Cortex of kidney (tissue), 1 donor: ENCODE results near the gene DENND2A.
"Not testable (repeated sequence)": the region's sequence is repeated elsewhere in the genome, so short reads cannot be mapped to it uniquely, and the experiment has no call there.

Experiments used
- DNase-seq: peaks from one replicate; lab custom pipeline; 2025; lab: John Stamatoyannopoulos, UW

The DENND2A gene

DNA sequence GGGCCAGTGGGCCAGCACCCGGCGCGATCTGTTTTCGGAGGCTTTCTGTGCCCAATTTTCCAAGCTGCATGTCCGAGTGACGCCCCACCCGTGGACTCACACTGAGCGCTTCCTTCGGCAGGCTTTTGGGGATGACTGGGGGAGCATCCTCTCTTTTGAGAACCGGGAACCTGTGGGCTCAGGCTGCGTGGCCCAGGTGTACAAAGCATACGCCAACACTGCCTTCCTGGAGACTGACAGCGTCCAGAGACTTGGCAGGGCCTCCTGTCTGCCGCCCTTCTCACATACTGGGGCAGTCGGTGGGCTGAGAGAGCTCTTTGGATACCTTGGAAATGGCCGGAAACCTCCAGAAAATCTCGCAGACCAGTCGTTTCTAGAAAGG lies 33.2 kb upstream of the DENND2A start:
- DNase-seq, result no peak

DNA sequence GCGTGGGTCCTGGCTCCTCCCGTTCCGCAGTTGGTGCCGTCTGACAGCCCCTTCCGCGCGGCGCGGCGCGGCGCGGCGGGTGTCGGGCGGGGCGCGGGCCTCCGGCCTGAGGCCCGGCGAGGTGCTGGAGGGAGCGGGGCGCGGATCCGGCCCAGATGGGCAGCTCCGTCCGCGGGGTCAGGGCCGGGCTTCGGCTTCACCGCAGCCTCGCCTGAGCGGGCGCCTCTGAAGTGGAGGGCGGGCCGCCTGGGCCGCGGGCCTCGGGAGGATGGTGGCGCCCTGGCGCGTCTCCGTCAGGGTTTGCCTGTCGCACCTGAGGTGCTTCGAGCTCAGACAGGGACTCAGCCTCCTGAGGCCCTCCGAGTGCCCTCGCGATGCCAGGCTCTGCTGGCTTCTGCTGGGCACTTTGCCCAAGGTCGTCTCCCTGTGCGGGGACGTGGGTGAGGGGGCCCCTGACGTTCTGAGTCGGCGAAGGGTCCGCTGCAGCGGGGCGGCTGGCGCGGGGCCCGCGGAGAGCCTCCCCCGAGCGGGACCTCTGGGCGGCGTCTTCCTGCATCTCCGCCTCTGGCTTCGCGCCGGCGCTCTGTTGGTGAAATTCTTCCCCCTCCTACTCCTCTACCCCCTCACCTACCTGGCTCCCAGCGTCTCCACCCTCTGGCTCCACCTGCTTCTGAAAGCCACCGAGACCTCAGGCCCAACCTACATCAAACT lies 32.6 kb upstream of the DENND2A start:
- DNase-seq, result no peak

DNA sequence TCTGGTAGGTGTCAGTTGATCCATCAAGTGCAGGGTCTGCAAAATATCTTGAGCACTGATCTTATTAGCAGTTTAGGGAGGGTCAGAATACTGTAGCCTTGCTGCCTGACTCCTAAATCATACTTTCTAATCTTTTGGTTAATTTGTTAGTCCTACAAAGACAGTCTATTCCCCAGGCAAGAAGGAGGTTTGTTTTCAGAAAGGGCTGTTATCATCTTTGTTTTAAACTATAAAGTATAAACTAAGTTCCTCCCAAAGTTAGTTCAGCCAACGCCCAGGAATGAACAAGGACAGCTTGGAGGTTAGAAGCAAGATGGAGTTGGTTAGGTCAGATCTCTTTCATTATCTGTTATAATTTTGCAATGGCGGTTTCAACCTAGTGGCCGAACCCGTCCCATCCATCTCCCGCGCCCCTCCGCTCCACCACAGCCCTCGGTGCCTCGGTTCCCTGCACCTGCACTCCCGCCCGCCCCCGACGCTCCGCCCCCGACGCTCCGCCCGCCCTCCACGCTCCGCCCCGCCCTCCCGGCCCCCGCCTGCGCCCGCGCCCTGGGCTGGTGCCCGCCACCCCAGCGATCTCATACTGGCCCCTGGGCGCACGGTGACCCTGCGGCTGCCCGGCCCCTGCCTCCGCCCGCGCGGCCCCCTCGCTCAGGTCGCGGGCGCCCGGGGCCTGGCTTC lies 31.9 kb upstream of the DENND2A start, which contains the start of gene ADCK2:
Gene ADCK2 (plus strand): TSS at position 564 of the 681 bp plus-strand sequence. CDS start 386 bp downstream, outside the sequence.
- DNase-seq, result no peak

DNA sequence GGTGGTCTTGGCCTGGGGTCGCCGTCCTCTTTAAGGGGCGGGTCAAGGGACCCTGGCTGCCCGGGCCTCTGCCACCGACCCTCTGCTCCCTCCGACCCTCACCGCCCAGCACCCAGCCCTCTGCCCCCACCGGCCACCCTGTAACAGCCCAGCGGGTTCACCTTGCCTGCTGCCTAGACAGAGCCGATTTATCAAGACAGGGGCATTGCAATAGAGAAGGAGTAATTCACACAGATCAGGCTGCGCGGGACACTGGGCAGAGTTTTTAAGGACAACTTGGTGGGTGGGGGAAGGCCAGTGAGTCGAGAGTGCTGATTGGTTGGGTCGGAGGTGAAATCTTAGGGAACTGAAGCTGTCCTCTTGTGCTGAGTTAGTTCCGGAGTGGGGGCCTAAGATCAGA lies 31.4 kb upstream of the DENND2A start:
- DNase-seq, result no peak

DNA sequence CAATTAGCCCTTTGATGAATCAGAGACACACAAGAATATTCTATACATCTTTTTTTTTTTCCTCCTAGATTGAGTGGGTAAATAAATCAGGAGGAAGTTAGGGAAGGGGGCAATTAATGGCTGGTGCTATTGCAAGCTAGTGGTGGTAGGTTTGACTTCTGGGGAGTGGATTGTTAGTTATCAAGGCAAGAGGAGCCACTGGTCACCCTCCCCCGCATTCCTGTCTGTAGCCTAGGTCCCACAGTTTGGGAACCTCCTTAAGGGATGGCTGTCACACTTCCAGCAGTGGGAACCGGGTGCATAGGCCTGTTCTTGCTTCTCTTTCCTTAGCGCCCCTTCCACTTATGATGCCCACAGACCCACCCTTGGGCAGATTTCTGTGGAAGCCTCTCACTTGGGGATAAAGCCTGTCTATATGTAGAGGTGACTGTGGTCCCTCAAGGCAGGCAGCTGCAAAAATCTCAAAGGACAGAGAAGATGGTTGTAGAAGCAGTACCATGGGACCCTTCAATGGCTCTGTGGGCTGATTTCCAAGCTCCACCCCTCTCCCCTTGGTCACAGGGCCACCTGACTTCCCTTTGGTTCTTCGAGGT lies 29.8 kb upstream of the DENND2A start:
- DNase-seq, result no peak

DNA sequence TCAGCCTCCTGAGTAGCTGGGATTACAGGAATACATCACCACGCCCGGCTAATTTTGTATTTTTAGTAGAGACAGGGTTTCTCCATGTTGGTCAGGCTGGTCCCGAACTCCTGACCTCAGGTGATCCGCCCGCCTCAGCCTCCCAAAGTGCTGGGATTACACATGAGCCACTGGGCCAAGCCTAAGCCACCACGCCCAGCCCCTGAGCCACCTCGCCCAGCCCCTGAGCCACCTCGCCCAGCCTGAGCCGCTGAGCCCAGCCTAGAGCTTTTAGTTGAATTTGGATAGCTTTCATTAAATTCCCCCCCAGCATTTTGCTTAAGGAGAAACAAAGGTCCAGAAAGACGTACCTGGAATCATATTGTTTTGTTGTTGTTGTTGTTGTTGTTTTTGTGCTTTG lies 29.2 kb upstream of the DENND2A start:
- not testable (repeated sequence) for DNase-seq

DNA sequence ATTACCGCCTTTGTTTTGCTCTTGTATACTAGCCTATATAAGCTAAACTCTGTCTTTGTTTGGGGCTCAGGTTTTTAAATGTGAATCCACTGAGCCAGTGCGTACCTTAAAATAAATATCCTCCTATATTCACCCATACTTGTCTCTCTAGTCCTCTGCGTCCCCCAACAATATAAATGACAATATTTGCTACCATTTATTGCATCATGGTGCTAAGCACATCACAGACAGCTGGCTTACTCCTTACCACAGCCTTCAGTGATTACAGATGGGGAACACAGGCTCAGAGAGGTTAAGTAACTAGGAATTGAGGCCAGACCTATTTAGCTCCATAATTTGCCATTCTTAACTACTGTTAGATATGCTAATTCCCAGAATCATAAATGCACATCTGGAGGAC lies 28.7 kb upstream of the DENND2A start:
- no peak for DNase-seq

DNA sequence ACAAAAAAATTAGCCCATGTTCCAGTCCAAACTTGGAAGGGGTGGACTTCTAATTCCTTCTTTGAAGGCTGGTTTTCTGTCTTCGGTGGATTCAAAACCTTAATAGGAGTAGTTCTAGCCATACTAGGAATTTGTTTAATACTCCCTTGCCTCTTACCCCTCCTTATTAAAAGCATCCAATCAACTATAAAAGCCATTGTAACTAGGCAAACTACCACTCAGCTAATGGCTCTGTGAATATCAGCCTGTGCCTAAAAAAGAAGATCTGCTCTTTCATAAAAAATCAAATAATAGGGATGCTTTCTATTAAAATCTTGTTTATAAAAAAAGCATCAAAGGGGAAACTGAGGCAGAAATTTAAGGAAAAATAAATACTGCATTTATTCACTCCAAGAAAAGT lies 28.0 kb upstream of the DENND2A start:
- DNase-seq, result no peak

DNA sequence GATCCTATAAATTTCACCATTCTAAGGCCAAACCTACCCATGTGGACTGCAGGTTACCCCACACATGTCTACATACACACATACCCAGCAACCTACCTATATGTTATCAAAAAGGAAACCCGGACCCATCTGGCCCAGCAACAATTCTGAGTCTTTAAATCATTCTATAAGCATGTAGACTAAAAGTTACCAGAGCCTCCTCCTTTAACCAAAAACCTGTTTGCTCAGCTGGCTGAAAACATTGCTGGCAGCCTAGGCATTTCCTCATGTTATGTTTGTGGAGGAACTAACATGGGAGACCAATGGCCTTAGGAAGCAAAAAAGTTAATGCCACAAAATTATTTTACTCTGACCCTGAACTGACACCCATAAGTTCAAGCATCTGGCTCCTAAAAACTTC lies 26.9 kb upstream of the DENND2A start:
- DNase-seq, result no peak

DNA sequence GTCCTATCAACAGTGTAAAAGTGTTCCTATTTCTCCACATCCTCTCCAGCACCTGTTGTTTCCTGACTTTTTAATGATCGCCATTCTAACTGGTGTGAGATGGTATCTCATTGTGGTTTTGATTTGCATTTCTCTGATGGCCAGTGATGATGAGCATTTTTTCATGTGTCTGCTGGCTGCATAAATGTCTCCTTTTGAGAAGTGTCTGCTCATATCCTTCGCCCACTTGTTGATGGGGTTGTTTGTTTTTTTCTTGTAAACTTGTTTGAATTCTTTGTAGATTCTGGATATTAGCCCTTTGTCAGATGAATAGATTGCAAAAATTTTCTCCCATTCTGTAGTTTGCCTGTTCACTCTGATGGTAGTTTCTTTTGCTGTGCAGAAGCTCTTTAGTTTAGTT lies 22.3 kb upstream of the DENND2A start:
- not testable (repeated sequence) for DNase-seq

DNA sequence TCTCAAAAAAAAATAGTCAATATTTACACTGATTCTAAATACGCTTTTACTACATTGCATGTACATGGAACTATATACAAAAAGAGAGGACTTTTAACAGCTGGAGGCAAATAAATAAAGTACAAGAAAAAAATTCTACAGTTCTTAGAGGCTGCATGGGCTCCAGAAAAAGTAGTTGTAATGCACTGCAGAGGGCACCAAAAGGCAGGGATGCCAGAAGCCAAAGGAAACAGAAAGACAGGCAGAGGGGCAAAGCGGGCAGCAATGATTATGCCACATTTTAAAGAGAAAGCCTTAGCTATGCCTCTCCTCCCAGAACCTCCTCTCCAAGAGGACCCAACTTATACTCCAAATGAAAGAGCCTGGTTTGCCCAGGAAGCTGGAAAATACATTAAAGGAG lies 20.5 kb upstream of the DENND2A start:
- no peak for DNase-seq

DNA sequence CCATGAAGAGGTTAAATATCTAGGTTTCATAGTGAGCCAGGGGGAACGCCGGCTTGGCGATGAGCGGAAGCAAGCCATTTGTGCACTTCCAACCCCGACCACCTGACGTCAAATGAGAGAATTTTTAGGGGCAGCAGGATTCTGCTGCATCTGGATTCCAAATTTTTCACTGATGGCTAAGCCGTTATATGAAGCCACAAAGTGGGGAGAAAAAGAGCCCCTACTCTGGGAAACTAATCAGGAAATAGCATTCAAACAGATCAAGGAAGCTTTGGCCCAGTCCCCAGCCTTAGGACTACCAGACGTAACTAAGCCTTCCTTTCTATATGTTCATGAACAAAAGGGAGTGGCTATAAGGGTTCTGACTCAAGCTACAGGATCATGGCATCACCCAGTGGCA lies 19.2 kb upstream of the DENND2A start:
- DNase-seq, result no peak

DNA sequence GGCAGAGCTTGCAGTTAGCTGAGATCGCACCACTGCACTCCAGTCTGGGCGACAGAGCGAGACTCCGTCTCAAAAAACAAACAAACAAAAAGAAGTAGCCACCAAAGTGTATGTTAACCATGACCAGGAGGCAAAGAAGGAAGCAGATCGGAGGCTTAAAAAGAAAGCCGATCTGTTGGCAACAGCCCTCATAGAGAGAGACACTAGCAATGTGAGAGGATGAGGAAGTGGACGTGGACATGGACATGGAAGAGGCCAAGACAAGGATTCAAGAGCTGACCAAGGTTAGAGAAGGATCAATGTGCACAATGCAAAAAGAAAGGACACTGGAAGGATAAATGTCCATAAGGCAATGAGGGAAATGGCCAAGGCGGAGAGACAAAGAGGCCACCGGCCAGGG lies 17.3 kb upstream of the DENND2A start:
- DNase-seq, result no peak

DNA sequence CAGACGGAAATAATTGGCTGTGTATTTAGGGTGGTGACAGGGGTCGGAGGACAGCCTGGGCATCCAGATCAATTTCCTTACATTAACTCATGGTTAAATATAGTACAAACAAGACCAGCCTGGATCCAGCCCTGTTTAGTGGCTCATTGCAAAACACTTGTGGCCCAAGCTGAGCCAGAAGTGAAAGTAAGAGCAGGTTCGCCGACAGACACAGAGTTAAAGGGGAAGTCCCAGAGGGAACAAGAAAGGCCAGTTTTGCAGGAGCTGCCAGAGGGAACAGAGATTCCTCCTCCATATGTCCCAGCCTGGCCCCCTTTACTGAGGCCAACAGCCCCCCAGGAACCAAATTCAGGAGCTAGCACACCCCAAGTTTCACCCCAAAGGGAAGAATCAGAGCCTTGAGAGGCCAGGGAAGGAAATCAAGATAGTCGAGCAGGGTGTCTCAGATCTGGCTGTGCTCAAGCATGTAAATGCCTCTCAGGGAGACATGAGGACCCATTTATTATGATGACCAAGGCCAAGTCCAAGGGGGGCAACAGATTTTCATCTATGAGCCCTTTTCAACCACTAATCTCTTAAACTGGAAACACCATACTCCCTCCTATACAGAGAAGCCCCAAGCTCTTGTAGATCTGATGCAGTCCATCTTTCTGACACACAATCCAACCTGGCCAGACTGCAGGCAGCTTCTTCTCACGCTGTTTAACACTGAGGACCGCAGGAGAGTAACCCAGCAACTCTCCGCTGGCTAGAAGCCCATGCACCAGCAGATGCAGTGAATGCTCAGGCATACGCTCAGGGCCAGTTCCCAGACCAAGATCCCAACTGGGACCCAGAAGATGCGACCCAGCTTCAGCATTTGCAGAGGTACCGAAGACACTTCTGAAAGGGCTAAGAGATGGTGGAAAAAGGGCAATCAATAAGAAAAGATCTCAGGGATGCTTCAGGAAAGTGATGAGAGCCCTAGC lies 16.2 kb upstream of the DENND2A start:
- DNase-seq, result no peak

DNA sequence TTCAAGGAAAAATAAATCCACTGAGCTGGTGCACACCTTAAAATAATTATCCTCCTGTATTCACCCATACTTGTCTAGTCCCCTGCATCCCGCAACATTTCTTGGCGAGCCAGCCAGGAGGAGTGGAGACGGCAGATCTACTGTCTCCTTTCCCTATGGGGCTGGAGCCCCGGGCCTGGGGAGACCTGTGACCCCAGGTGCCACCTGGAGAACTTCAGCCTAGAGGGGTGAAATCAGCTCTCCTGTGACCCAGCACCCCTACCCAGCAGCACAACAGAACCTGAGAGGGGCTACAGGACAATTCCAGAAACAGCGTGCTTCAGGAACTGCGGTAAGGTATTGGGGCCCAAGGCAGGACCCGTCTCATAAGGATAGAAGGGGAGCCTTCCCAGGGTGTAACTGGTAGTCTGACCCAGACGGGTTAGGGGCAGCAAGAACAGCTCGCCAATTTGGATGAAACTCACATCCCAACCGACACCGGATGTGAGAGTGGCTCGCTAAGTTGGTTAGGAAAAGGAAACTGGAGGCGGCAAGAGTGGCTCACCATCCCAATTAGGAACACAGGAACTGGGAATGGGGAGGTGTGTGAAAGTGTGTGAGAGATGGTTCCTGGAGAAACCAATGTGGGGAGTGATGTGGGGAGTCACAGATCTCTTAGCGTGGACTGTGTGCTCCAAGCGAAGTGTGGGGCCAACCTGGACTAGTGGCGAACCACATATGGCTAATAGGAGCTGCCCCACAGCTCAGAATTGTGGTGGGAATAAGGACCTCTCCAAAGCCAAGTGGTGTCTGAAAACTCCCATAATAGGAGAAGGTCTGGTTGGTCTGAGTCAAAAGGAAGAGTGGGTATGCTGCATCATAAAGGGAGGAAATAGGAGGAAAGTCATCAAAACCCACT lies 15.1 kb upstream of the DENND2A start:
- no peak for DNase-seq

DNA sequence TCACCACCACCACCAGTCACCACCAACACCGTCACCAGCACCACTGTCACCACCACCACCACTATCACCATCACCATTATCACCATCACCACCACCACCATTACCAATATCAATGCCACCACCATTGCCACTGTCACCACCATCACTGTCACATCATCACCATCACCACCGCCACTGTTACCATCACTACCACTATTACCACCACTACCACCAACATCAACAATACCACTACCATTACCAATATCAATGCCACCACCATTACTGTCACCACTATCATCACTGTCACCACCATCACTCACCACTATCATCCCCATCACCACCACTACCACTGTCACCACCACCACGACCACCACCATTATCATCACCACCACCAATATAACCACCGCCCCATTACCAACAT lies 14.0 kb upstream of the DENND2A start:
- DNase-seq, result no peak

DNA sequence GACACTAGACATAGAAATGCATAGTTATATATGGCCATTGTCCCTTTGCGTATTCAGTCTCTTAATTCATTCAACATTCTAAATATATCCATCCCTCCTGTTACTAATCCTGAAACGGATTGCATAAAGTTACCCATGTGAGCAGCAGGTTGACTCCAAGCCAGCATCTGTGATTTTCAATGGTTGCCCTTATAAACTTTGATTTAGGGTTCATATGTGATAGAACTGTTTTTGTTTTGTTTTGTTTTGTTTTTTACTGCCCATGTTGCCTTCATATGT lies 13.4 kb upstream of the DENND2A start:
- no peak for DNase-seq

DNA sequence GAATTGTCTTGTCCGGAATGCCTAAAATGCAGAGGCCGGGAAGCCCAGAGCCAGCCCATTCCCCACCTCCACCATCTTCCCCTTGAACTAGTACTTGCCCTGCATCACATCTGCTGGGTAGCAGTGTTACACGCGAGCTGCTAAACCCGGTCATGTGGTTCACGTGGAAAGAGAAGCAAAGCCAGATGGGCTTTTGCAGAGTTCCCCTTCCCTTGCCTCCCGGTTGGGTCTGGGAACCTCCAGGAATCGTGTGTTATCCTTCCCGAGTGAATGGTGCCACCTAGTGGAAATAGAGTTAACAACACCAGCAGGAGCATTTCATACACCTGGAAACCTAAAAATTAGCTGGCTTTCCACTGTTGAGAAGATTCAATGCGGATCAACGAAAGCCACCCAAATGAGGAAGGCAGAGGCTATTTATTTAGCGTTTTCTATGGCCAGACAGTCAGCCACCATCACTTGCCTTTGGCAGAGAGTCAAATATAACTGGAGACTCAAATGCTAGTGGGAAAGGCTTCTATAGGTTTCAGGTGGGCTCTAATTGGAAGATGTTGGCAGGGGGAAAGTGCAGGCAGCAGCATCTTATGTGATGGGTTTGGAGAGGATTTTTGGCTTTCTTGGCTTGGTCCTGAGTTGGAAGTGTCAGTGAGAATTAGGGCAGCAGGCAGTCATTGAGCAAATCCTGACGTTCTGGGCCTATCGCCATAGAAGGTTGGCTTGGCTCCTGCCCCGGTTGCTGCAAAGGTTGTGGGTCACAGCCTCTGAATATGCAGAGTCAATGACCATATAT lies 12.9 kb upstream of the DENND2A start:
- DNase-seq, result no peak

DNA sequence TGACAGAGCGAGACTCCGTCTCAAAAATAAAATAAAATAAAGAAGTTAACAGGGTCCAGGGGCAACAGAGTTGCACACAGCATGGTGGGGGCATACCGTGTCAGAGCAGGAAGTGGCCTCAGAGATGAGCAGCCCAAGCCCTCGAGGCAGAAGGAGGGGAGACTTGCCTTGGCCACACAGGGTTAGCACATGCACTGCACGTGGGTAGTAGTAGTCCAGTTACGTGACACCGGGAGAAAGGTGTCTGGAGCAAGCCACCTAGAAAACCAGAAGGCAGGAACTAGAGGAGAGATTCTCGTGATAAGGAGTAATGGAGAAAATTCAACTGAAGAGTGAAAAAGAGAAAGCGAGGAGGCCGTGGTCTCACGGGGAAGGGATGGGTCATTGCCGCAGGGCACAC lies 9.8 kb upstream of the DENND2A start:
- no peak for DNase-seq

DNA sequence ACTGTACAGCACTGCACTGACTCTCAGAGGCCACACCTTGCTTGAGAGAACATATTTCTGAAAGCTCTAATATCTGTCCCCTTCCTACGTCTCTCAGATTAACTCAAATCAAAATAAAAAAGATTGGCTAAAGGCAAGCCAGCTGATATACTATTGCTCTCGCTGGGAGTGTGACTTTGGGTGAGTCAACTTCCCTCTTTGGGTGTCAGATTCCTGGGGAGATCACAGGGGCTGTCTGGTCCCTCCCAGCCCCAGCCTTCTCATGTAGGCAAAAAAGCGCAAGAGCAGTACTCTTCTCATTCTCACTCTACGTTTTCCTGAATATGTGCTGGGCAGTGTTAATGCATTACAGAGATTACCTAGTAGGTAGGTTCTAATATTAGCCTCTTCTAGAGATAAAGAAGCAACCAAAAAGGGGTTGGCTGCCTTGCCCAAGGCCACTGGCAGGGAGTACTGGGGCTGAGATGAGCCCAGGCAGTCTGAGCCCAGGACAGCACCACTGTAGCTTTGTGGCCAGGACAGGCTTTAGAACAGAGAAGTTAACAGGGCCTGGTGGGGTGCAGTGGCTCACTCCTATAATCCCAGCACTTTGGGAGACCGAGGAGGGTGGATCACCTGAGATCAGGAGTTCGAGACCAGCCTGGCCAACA lies 9.1 kb upstream of the DENND2A start:
- DNase-seq, result no peak
